ENCODE measurements around the gene TRAF3. TPM values are rescaled to one million over a fixed set of nuclear protein-coding genes. Genes with fewer than 3 reads are reported as not detected.

Gene TRAF3
- total RNA-seq, 1 donor, result 19.5 TPM

DNA sequence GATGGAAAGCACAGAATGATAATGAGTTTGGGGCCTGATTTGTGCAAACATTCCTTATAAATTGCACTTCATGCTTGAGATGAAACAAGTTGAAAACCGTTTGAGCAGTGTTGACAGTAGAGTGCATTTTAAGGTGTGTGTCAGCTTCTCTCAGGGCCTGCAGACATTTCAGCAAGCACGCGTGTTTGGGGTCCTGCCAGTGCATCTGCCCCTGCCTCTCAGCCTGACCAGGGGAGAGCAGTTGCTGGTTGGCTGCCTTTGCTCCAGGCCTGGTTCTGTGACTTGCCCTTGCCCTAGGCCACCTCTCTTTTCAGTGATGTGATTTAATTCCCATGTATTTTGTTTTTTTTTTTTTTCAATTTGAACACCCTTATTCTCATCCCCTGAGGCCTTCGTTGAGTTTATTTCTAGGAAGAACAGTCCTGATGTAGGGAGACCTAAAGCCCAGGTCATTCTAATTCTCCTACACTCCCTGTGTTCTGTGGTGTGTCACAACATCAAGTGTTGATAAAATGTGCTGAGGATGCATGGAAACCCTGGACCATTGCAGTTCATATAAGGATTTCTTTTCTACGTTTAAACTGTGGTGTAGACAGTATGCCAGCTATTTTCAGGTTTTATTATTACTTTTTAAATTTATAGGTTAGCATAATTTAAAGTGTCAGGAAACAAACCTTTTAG is 105.1 kb downstream of the TRAF3 start:
- H4K20me1 ChIP-seq (ENCODE audit: insufficient read depth, low read length), result peaks cover 4% of the 10 kb centered on the region
- no peaks in the 10 kb centered on the region for H3K9me3 ChIP-seq (ENCODE audit: low read depth, low read length)
- no peaks in the 10 kb centered on the region for H3K27me3 ChIP-seq (ENCODE audit: insufficient read depth, low read length)
- peak; percentile 10 for DNase-seq (ENCODE audit: insufficient read length, low spot score, missing footprints)
- no peaks in the 10 kb centered on the region for H3K79me2 ChIP-seq (ENCODE audit: insufficient read depth, low read length)
- H2AFZ ChIP-seq (ENCODE audit: low read length), result no peak overlapping the region
- TF ChIP-seq, protein P1, sequence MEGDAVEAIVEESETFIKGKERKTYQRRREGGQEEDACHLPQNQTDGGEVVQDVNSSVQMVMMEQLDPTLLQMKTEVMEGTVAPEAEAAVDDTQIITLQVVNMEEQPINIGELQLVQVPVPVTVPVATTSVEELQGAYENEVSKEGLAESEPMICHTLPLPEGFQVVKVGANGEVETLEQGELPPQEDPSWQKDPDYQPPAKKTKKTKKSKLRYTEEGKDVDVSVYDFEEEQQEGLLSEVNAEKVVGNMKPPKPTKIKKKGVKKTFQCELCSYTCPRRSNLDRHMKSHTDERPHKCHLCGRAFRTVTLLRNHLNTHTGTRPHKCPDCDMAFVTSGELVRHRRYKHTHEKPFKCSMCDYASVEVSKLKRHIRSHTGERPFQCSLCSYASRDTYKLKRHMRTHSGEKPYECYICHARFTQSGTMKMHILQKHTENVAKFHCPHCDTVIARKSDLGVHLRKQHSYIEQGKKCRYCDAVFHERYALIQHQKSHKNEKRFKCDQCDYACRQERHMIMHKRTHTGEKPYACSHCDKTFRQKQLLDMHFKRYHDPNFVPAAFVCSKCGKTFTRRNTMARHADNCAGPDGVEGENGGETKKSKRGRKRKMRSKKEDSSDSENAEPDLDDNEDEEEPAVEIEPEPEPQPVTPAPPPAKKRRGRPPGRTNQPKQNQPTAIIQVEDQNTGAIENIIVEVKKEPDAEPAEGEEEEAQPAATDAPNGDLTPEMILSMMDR (IDR thresholded peaks at IDR 0.05; ENCODE audit: extremely low read depth, low read depth, low read length), result no peak
- peaks cover 17% of the 10 kb centered on the region for H3K36me3 ChIP-seq (ENCODE audit: insufficient read depth, low read length)
- H3K4me1 ChIP-seq (ENCODE audit: insufficient read depth, low read length), result peaks cover 14% of the 10 kb centered on the region
- H3K27ac ChIP-seq (ENCODE audit: low read depth, low read length), result no peak overlapping the region
- no peak overlapping the region for H3K4me3 ChIP-seq (ENCODE audit: insufficient read depth, low read length)
- H3K4me2 ChIP-seq (ENCODE audit: insufficient read depth, low read length), result no peak overlapping the region

DNA sequence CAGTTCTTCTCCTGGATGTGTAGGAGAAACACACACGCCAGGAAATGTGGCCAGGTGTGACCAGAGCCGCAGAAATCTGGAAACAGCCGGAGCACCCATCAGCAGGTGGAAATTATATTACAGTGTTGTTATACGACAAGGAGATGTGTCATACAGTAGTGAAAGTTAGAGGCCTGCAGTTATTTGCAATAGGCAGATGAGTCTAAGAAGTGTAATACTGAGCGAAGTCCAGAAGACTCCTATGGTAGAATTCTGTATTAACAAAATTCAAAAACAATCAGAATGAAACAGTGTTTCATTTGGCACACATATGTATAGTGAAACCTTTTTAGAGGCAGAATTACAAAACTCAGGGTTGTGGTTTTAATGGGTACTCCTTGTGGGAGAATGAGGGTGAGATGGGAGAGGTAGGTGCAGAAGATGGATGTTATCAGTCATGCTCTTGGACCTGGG is 105.9 kb downstream of the TRAF3 start:
- no peak overlapping the region for H3K27ac ChIP-seq (ENCODE audit: low read depth, low read length)
- H3K36me3 ChIP-seq (ENCODE audit: insufficient read depth, low read length), result peaks cover 17% of the 10 kb centered on the region
- TF ChIP-seq, protein P1 (IDR thresholded peaks at IDR 0.05; ENCODE audit: extremely low read depth, low read depth, low read length), result no peak

DNA sequence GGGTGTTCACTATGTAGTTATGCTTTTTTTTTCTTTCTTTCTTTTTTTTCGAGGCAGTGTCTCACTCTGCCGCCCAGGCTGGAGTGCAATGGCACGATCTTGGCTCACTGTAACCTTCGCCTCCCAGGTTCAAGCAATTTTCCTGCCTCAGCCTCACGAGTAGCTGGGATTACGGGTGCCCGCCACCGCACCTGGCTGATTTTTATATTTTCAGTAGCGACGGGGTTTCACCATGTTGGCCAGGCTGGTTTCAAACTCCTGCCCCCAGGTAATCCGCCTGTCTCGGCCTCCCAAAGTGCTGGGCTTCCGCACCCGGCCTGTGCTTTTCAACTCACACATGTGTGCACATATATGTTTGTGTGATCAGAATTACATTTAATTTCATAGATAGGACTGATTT is 106.3 kb downstream of the TRAF3 start:
- Histone ChIP-seq H2AFZ (ENCODE audit: low read length) (no peak overlapping the region), H4K20me1 (ENCODE audit: insufficient read depth, low read length) (peaks cover 4% of the 10 kb centered on the region), H3K4me2 (ENCODE audit: insufficient read depth, low read length) (no peak overlapping the region), H3K27ac (ENCODE audit: low read depth, low read length) (no peak overlapping the region), H3K27me3 (ENCODE audit: insufficient read depth, low read length) (no peaks in the 10 kb centered on the region), H3K4me1 (ENCODE audit: insufficient read depth, low read length) (peaks cover 8% of the 10 kb centered on the region), H3K9me3 (ENCODE audit: low read depth, low read length) (no peaks in the 10 kb centered on the region), H3K36me3 (ENCODE audit: insufficient read depth, low read length) (peaks cover 21% of the 10 kb centered on the region), H3K79me2 (ENCODE audit: insufficient read depth, low read length) (no peaks in the 10 kb centered on the region), H3K4me3 (ENCODE audit: insufficient read depth, low read length) (no peak overlapping the region)
- TF ChIP-seq, protein P1 (IDR thresholded peaks at IDR 0.05; ENCODE audit: extremely low read depth, low read depth, low read length), result no peak
- no peak for DNase-seq (ENCODE audit: insufficient read length, low spot score, missing footprints)

More for the DNA sequence above, 105.9 kb downstream of the TRAF3 start:
- Histone ChIP-seq H3K79me2 (ENCODE audit: insufficient read depth, low read length) (no peaks in the 10 kb centered on the region), H2AFZ (ENCODE audit: low read length) (no peak overlapping the region), H3K27me3 (ENCODE audit: insufficient read depth, low read length) (no peaks in the 10 kb centered on the region), H3K4me1 (ENCODE audit: insufficient read depth, low read length) (peaks cover 12% of the 10 kb centered on the region), H4K20me1 (ENCODE audit: insufficient read depth, low read length) (peaks cover 4% of the 10 kb centered on the region), H3K9me3 (ENCODE audit: low read depth, low read length) (no peaks in the 10 kb centered on the region), H3K4me2 (ENCODE audit: insufficient read depth, low read length) (no peak overlapping the region), H3K4me3 (ENCODE audit: insufficient read depth, low read length) (no peak overlapping the region)
- peak; percentile 23 for DNase-seq (ENCODE audit: insufficient read length, low spot score, missing footprints)

DNA sequence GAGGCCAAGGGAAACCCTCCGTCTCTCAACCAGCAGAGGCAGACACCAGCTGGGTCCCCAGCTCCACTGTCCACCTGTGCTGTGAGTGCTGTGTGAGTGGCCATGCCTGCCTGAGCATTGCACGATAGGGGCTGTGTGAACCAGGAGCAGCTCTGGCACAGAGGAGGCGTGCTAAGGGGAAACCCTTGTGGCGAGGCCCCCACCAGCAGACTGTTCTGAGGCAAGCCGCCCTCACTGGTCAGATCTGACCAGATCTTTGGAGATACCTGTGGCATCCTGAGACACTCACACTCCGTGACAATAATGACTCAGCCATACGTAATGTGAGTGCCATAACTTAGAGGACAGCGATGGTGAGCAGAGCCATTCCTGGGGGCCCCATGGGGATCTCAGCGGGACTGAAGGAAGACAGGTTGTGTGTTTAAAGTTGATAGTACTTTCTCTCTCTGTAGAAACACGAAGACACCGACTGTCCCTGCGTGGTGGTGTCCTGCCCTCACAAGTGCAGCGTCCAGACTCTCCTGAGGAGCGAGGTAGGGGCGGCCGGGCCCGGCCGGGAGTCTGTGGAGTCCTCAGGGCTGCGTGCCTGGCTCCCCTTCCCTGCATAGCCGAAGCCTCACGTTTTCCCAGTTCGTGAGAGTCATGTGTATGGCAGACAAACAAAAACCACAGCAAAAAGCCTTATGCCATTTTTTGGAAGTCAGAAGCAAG is 108.6 kb downstream of the TRAF3 start:
- DNase-seq (ENCODE audit: insufficient read length, low spot score, missing footprints), result peak; percentile 18
- H3K4me1 ChIP-seq (ENCODE audit: insufficient read depth, low read length), result no peaks in the 10 kb centered on the region
- no peaks in the 10 kb centered on the region for H3K79me2 ChIP-seq (ENCODE audit: insufficient read depth, low read length)
- no peak overlapping the region for H2AFZ ChIP-seq (ENCODE audit: low read length)
- no peaks in the 10 kb centered on the region for H3K9me3 ChIP-seq (ENCODE audit: low read depth, low read length)
- peaks cover 2% of the 10 kb centered on the region for H4K20me1 ChIP-seq (ENCODE audit: insufficient read depth, low read length)
- peaks cover 21% of the 10 kb centered on the region for H3K36me3 ChIP-seq (ENCODE audit: insufficient read depth, low read length)
- no peak overlapping the region for H3K27ac ChIP-seq (ENCODE audit: low read depth, low read length)
- TF ChIP-seq, protein P1 (IDR thresholded peaks at IDR 0.05; ENCODE audit: extremely low read depth, low read depth, low read length), result no peak
- no peak overlapping the region for H3K4me3 ChIP-seq (ENCODE audit: insufficient read depth, low read length)
- no peaks in the 10 kb centered on the region for H3K27me3 ChIP-seq (ENCODE audit: insufficient read depth, low read length)
- no peak overlapping the region for H3K4me2 ChIP-seq (ENCODE audit: insufficient read depth, low read length)
